ENCODE results near the gene PYGL. TPM values are rescaled to one million over a fixed set of nuclear protein-coding genes. Genes with fewer than 3 reads are reported as not detected.

Gene PYGL
- total RNA-seq, 1 experiment from 2014 or later: 75.6 TPM

DNA sequence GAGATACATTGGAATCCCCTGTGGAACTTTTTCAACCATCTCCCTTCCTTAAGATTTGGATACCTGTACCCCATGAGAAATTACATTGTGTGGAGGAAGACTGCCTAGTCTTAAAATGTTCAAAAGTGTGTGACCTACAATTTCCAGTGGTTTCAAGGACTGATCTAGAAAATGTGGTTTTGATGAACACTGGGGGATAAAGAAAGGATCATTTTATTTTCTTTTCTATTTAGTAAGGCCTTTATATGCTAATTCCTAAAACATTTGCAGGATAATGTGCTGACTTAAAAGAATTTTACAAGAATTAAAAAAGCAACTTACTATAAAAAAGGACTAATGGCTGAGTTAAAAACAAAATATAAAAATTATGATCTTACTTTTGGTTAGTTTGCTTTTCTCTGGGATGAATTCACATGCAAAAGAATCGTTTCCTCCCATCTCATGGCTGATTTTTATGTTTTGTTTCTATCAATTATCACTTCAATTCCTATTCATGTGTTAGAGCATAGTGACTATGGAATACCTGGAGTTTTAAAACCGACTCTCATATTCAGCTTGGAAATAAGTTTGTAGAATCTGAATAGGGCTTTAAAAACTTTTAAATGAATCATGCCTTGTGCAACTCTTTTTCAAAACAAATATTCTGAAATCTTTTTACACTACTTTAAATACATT is 39.9 kb upstream of the PYGL start:
- no peaks in the 10 kb centered on the region for H3K9me2 ChIP-seq (ENCODE audit: insufficient read depth)
- H3K4me2 ChIP-seq: no peak overlapping the region
- H3F3A ChIP-seq (ENCODE audit: insufficient read depth, low read depth): no peaks in the 10 kb centered on the region
- DNase-seq: no peak
- no peak overlapping the region for H3K4me3 ChIP-seq
- ChIA-PET CTCF (no interaction called here), POLR2A (ENCODE audit: unreplicated experiment) (no interaction called here)
- intact Hi-C loops (cut with micrococcal nuclease; ENCODE audit: unreplicated experiment): no loop called here
- no peak overlapping the region for H3K27ac ChIP-seq
- H3K36me3 ChIP-seq (ENCODE audit: low read depth): no peaks in the 10 kb centered on the region
- H3K9me3 ChIP-seq (ENCODE audit: insufficient read depth, low read depth): no peaks in the 10 kb centered on the region
- TF ChIP-seq EZH2 (IDR thresholded peaks at IDR 0.05; ENCODE audit: low read depth): no peak
- TF ChIP-seq CTCF (conservative IDR thresholded peaks at IDR 0.05): no peak
- no TSS peak for BruUV-seq (replicated peaks)
- no peaks in the 10 kb centered on the region for H3K4me1 ChIP-seq (replicated peaks; ENCODE audit: insufficient read depth)
- no peak overlapping the region for H2AFZ ChIP-seq
- no peaks in the 10 kb centered on the region for H4K20me1 ChIP-seq (ENCODE audit: insufficient read depth)
- H3K27me3 ChIP-seq (ENCODE audit: insufficient read depth, low read depth): no peaks in the 10 kb centered on the region
- H3K79me2 ChIP-seq (ENCODE audit: low read depth): no peaks in the 10 kb centered on the region

DNA sequence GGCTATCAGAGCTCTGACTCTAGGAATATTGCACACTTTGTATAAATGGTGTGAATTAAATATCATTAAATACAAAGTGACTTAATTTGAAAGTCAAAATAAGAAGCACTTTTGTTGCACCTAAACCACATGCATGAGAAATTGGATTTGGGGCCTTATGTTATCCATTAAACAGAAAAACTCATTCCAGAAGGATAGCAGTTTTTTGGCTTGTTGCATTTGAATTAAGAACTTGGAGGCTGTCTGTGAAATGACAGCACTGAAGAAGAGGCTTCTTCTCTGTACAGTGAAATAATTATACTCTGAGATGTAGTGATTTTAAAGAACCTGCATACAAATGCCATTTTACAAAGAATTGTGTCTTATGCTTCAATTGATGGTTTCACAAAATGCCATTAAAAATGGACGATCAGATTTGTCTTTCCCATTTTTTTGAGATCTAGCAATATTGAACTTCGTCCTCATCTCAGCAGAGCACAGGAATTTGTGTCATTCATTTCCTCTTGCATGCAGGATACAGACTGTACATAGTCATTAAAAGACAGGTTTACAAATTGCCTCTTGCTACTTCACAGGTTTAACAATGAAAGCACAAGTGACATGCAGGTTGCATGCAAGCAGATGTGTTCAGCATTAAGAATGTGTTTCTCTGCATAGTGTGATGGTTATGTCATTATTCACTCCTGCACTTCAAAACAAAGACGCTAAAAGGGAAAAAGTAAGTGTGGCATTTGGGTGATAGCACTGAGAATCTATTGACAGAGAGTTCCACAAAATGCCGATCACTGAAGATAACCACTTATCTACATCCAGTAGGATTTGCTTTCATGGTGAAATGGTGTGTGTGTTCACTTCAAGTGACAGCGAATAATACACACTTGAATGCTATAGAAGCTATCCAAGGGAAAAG is 35.9 kb upstream of the PYGL start:
- H3K79me2 ChIP-seq (ENCODE audit: low read depth): no peaks in the 10 kb centered on the region
- no peak for DNase-seq
- no peaks in the 10 kb centered on the region for H3K9me3 ChIP-seq (ENCODE audit: insufficient read depth, low read depth)
- intact Hi-C loops (cut with micrococcal nuclease; ENCODE audit: unreplicated experiment): no loop called here
- POLR2A ChIA-PET (ENCODE audit: unreplicated experiment): no interaction called here
- H3K4me1 ChIP-seq (replicated peaks; ENCODE audit: insufficient read depth): no peaks in the 10 kb centered on the region
- H3K36me3 ChIP-seq (ENCODE audit: low read depth): no peaks in the 10 kb centered on the region
- H3F3A ChIP-seq (ENCODE audit: insufficient read depth, low read depth): no peaks in the 10 kb centered on the region
- no peak overlapping the region for H3K4me3 ChIP-seq
- no peaks in the 10 kb centered on the region for H4K20me1 ChIP-seq (ENCODE audit: insufficient read depth)
- no peak overlapping the region for H2AFZ ChIP-seq
- TF ChIP-seq EZH2 (IDR thresholded peaks at IDR 0.05; ENCODE audit: low read depth) (no peak), CTCF (conservative IDR thresholded peaks at IDR 0.05) (no peak)
- no peak overlapping the region for H3K4me2 ChIP-seq
- no peaks in the 10 kb centered on the region for H3K27me3 ChIP-seq (ENCODE audit: insufficient read depth, low read depth)
- H3K27ac ChIP-seq: no peak overlapping the region
- no peaks in the 10 kb centered on the region for H3K9me2 ChIP-seq (ENCODE audit: insufficient read depth)
- CTCF ChIA-PET: no interaction called here
- BruUV-seq (replicated peaks): no TSS peak

DNA sequence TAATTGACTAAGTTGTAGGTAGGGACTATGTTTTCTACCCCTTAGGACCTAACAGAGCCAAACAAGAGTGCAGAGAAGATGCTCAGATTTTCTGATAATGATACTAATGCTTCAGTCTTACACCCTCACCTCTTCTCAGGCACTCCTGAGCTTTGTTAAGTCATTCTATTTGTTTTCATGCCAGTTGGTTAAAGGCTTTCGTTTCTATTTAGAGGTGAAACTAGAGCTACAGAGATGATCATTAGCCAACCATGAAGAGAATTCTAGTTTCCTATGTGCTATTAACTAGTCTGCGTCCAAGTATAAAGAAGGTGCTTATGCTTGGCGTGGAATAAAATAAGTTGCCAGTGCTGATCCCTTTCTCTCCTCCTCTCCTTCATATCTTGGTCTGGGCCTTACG is 34.6 kb upstream of the PYGL start:
- Histone ChIP-seq H2AFZ (no peak overlapping the region), H3K36me3 (ENCODE audit: low read depth) (no peaks in the 10 kb centered on the region), H3K27me3 (ENCODE audit: insufficient read depth, low read depth) (no peaks in the 10 kb centered on the region), H3K4me1 (replicated peaks; ENCODE audit: insufficient read depth) (no peaks in the 10 kb centered on the region), H3K27ac (no peak overlapping the region), H3K9me3 (ENCODE audit: insufficient read depth, low read depth) (no peaks in the 10 kb centered on the region), H3K9me2 (ENCODE audit: insufficient read depth) (no peaks in the 10 kb centered on the region), H4K20me1 (ENCODE audit: insufficient read depth) (no peaks in the 10 kb centered on the region), H3K4me3 (no peak overlapping the region), H3K4me2 (no peak overlapping the region), H3F3A (ENCODE audit: insufficient read depth, low read depth) (no peaks in the 10 kb centered on the region), H3K79me2 (ENCODE audit: low read depth) (no peaks in the 10 kb centered on the region)
- intact Hi-C loops (cut with micrococcal nuclease; ENCODE audit: unreplicated experiment): no loop called here
- ChIA-PET CTCF (interaction anchor here (0.6 kb wide), 1 partner anchor 213 kb away, joined by 5 read pairs; no protein-coding TSS in a partner anchor), POLR2A (ENCODE audit: unreplicated experiment) (no interaction called here)
- TF ChIP-seq EZH2 (IDR thresholded peaks at IDR 0.05; ENCODE audit: low read depth): no peak
- TF ChIP-seq CTCF (conservative IDR thresholded peaks at IDR 0.05): no peak
- DNase-seq: no peak
- no TSS peak for BruUV-seq (replicated peaks)

Measured in PC-9 (cell line).